Caco-2 (cell line): ENCODE data around the gene FXR2. TPM values are rescaled to one million over a fixed set of nuclear protein-coding genes. Genes with fewer than 3 reads are reported as not detected.
"Not testable (repeated sequence)": the region's sequence is repeated elsewhere in the genome, so short reads cannot be mapped to it uniquely, and the experiment has no call there.

Experiments used
- BruUV-seq: library from RNA; stranded (reverse); fragments of 400-500 nt; replicated peaks from 2 replicates; lab custom pipeline; 2021; lab: Mats Ljungman, UMichigan
- CTCF ChIA-PET: fragments of 300-600 bp; sonication (Branson Sonifier 250); formaldehyde crosslinking; loops from one replicate; lab custom pipeline; 2022; ENCODE audit warnings: antibody characterized with exemption; lab: Charles Lee
- POLR2A ChIA-PET: fragments of 300-600 bp; sonication (Branson Sonifier 250); formaldehyde crosslinking; loops from one replicate; lab custom pipeline; 2022; ENCODE audit warnings: antibody characterized with exemption; lab: Charles Lee
- DNase-seq, 2 experiments: peaks; one replicate each; pipeline versions ENCODE4 v3.0.0 to v3.0.0-alpha.2; 2020 to 2022
- H3K27me3 ChIP-seq: replicated peaks from 2 replicates; pipeline ENCODE4 v1.6.0; 2011; ENCODE audit warnings: low read length; ENCODE audit not compliant: control insufficient read depth, insufficient read depth
- H3K36me3 ChIP-seq: 2 replicates; pipeline ENCODE4 v1.5.1; 2011; ENCODE audit warnings: low read length; ENCODE audit not compliant: control insufficient read depth, insufficient read depth
- H3K4me1 ChIP-seq: fragments of 250-450 bp; sonication (Bioruptor Pico); 2 replicates; pipeline ENCODE4 v1.5.1; 2020; ENCODE audit warnings: mild to moderate bottlenecking
- H3K4me3 ChIP-seq: 2 replicates; pipeline ENCODE4 v1.5.1; 2011; ENCODE audit warnings: low read depth, mild to moderate bottlenecking, control low read depth, low read length
- H3K9me3 ChIP-seq: fragments of 250-450 bp; sonication (Bioruptor Pico); 2 replicates; pipeline ENCODE4 v1.5.1; 2020; ENCODE audit warnings: mild to moderate bottlenecking, moderate library complexity
- H3K27ac Mint-ChIP-seq: one replicate; pipeline ENCODE4 v1.8.0; 2022; ENCODE audit warnings: mixed read lengths; ENCODE audit not compliant: unreplicated experiment
- H3K27me3 Mint-ChIP-seq: one replicate; pipeline ENCODE4 v1.8.0; 2022; ENCODE audit warnings: mixed read lengths; ENCODE audit not compliant: insufficient read depth, unreplicated experiment
- H3K36me3 Mint-ChIP-seq: one replicate; pipeline ENCODE4 v1.8.0; 2022; ENCODE audit warnings: mild to moderate bottlenecking, mixed read lengths; ENCODE audit not compliant: insufficient read depth, unreplicated experiment
- H3K4me1 Mint-ChIP-seq: one replicate; pipeline ENCODE4 v1.8.0; 2022; ENCODE audit warnings: low read depth, mixed read lengths; ENCODE audit not compliant: unreplicated experiment
- H3K4me3 Mint-ChIP-seq: one replicate; pipeline ENCODE4 v1.8.0; 2022; ENCODE audit warnings: mild to moderate bottlenecking, moderate library complexity, mixed read lengths; ENCODE audit not compliant: unreplicated experiment
- H3K9me3 Mint-ChIP-seq: one replicate; pipeline ENCODE4 v1.8.0; 2022; ENCODE audit warnings: mixed read lengths; ENCODE audit not compliant: unreplicated experiment
- CTCF ChIP-seq, 2 experiments: fragments of 200-600 bp in 1 of 2; IDR thresholded peaks; 1 replicate in 1 of 2; 2 replicates in 1 of 2; pipeline versions ENCODE4 v1.5.1 to v1.8.0; 2011 to 2022; ENCODE audit warnings: antibody characterized with exemption in 1 of 2, control low read depth in 1 of 2, inconsistent platforms in 1 of 2, low read depth in 1 of 2, low read length in 1 of 2, mild to moderate bottlenecking in 1 of 2, moderate library complexity in 1 of 2; ENCODE audit not compliant: insufficient read depth in 1 of 2, severe bottlenecking in 1 of 2, unreplicated experiment in 1 of 2
- intact Hi-C: fragments of 100-400 bp; cut with micrococcal nuclease; formaldehyde crosslinking; loops from one replicate; pipeline ENCODE4 v1.10.0; 2022; ENCODE audit not compliant: unreplicated experiment
- total RNA-seq: library from RNA; stranded (reverse); gene quantifications from 2 replicates; pipeline ENCODE4 v1.2.3, GENCODE V29; 2022

The FXR2 gene
- total RNA-seq, 1 experiment from 2014 or later = 25.3 TPM

GRCh38 chr17:7646457-7646856, 31.8 kb upstream of the FXR2 start:
- no peaks in the 10 kb centered on the region for H3K27me3 ChIP-seq
- no TSS peak for BruUV-seq

GRCh38 chr17:7644775-7645174, 30.1 kb upstream of the FXR2 start:
- POLR2A ChIA-PET = no interaction called here
- no peak for TF ChIP-seq CTCF (IDR thresholded peaks at IDR 0.05; ENCODE audit: insufficient read depth in 1 of 2, low read depth in 1 of 2, low read length in 1 of 2, severe bottlenecking in 1 of 2, unreplicated experiment in 1 of 2)

More at GRCh38 chr17:7646457-7646856, 31.8 kb upstream of the FXR2 start:
- Histone ChIP-seq H3K4me3 (no peak overlapping the region), H3K9me3 (no peaks in the 10 kb centered on the region), H3K36me3 (no peaks in the 10 kb centered on the region), H3K4me1 (no peaks in the 10 kb centered on the region)
- no peak for DNase-seq
- CTCF ChIA-PET = no interaction called here
- Mint-ChIP-seq H3K9me3 (no peaks in the 10 kb centered on the region), H3K27ac (no peak overlapping the region), H3K27me3 (peaks cover 8% of the 10 kb centered on the region), H3K4me3 (no peak overlapping the region), H3K36me3 (no peaks in the 10 kb centered on the region), H3K4me1 (peaks cover 10% of the 10 kb centered on the region)
- POLR2A ChIA-PET = no interaction called here
- intact Hi-C loops = no loop called here
- no peak for TF ChIP-seq CTCF (IDR thresholded peaks at IDR 0.05; ENCODE audit: insufficient read depth in 1 of 2, low read depth in 1 of 2, low read length in 1 of 2, severe bottlenecking in 1 of 2, unreplicated experiment in 1 of 2)

GRCh38 chr17:7641635-7642034, 26.9 kb upstream of the FXR2 start:
- H3K9me3 ChIP-seq, intact Hi-C loops, H3K4me3 Mint-ChIP-seq, H3K36me3 ChIP-seq, H3K36me3 Mint-ChIP-seq, H3K27me3 Mint-ChIP-seq, H3K4me3 ChIP-seq, H3K9me3 Mint-ChIP-seq, CTCF ChIA-PET, DNase-seq, POLR2A ChIA-PET, H3K27me3 ChIP-seq, H3K4me1 Mint-ChIP-seq, BruUV-seq, H3K4me1 ChIP-seq, H3K27ac Mint-ChIP-seq: not testable (repeated sequence)

More at GRCh38 chr17:7644775-7645174, 30.1 kb upstream of the FXR2 start:
- no peaks in the 10 kb centered on the region for H3K27me3 ChIP-seq
- no peaks in the 10 kb centered on the region for H3K9me3 Mint-ChIP-seq
- no peaks in the 10 kb centered on the region for H3K27me3 Mint-ChIP-seq
- no peak overlapping the region for H3K4me3 Mint-ChIP-seq
- no peak for DNase-seq
- peaks cover under 1% of the 10 kb centered on the region for H3K4me1 Mint-ChIP-seq
- H3K4me1 ChIP-seq = no peaks in the 10 kb centered on the region
- no peak overlapping the region for H3K27ac Mint-ChIP-seq
- H3K36me3 ChIP-seq = no peaks in the 10 kb centered on the region
- intact Hi-C loops = no loop called here
- CTCF ChIA-PET = no interaction called here
- BruUV-seq = no TSS peak
- no peaks in the 10 kb centered on the region for H3K36me3 Mint-ChIP-seq
- no peak overlapping the region for H3K4me3 ChIP-seq
- no peaks in the 10 kb centered on the region for H3K9me3 ChIP-seq

- Mint-ChIP-seq H3K27ac (no peak overlapping the region), H3K4me3 (no peak overlapping the region), H3K36me3 (no peaks in the 10 kb centered on the region), H3K4me1 (no peaks in the 10 kb centered on the region), H3K9me3 (no peaks in the 10 kb centered on the region), H3K27me3 (no peaks in the 10 kb centered on the region)
- Histone ChIP-seq H3K4me3 (no peak overlapping the region), H3K27me3 (no peaks in the 10 kb centered on the region), H3K9me3 (no peaks in the 10 kb centered on the region), H3K36me3 (no peaks in the 10 kb centered on the region), H3K4me1 (no peaks in the 10 kb centered on the region)
- no TSS peak for BruUV-seq
- intact Hi-C loops = no loop called here
- CTCF ChIA-PET = no interaction called here
- DNase-seq = no peak
- no peak for TF ChIP-seq CTCF (IDR thresholded peaks at IDR 0.05; ENCODE audit: insufficient read depth in 1 of 2, low read depth in 1 of 2, low read length in 1 of 2, severe bottlenecking in 1 of 2, unreplicated experiment in 1 of 2)
- POLR2A ChIA-PET = no interaction called here
Measured at GRCh38 chr17:7640783-7641182, 26.1 kb upstream of the FXR2 start.
